Activated CD4-positive, CD25-positive, alpha-beta regulatory T cell treated with anti-CD3 and anti-CD28 coated beads, Interleukin-2, amount 50 U/mL, for 16 hours (primary cell): ENCODE results near the gene AEBP1.

Source experiments
- DNase-seq: peaks from one replicate; pipeline ENCODE4 v3.0.0-alpha.2; 2020; ENCODE audit warnings: low read depth, low spot score

The AEBP1 gene

GRCh38 chr7:44140341-44140740 is 36.2 kb downstream of the AEBP1 start:
- DNase-seq: no peak

- DNase-seq: no peak
These were observed 37.2 kb downstream of the AEBP1 start, which contains the start of gene MYL7 for GRCh38 chr7:44141221-44141850. Gene MYL7, minus strand, starts transcription at chr7:44141332. Its CDS starts 27 bp downstream, at chr7:44141305.

- DNase-seq: no peak
These were observed 37.9 kb downstream of the AEBP1 start for GRCh38 chr7:44142028-44142427.

GRCh38 chr7:44143646-44144250 is 39.6 kb downstream of the AEBP1 start:
- no peak for DNase-seq

GRCh38 chr7:44144426-44144967 is 40.4 kb downstream of the AEBP1 start:
- DNase-seq: no peak

GRCh38 chr7:44144968-44145478 is 40.9 kb downstream of the AEBP1 start:
- DNase-seq: no peak

GRCh38 chr7:44145479-44145968 is 41.4 kb downstream of the AEBP1 start:
- peak; percentile 8 for DNase-seq

GRCh38 chr7:44145969-44146911 is 42.1 kb downstream of the AEBP1 start:
- no peak for DNase-seq

- DNase-seq: no peak
These were observed 43.2 kb downstream of the AEBP1 start for GRCh38 chr7:44147026-44147991.

GRCh38 chr7:44148166-44148565 is 44.0 kb downstream of the AEBP1 start:
- no peak for DNase-seq

GRCh38 chr7:44148961-44149536 is 44.9 kb downstream of the AEBP1 start:
- DNase-seq: no peak

- DNase-seq: no peak
These were observed 45.7 kb downstream of the AEBP1 start for GRCh38 chr7:44149571-44150465.

- no peak for DNase-seq
These were observed 46.3 kb downstream of the AEBP1 start for GRCh38 chr7:44150466-44150832.

GRCh38 chr7:44150966-44151941 is 47.1 kb downstream of the AEBP1 start:
- DNase-seq: no peak

GRCh38 chr7:44151956-44152355 is 47.8 kb downstream of the AEBP1 start:
- no peak for DNase-seq

- DNase-seq: no peak
These were observed 49.1 kb downstream of the AEBP1 start for GRCh38 chr7:44152971-44153947.

GRCh38 chr7:44153948-44154335 is 49.8 kb downstream of the AEBP1 start:
- DNase-seq: no peak
